Erythroblast (primary cell): Measurements from ENCODE around the gene SHISAL2A.

Source experiments
- DNase-seq, 2 experiments: peaks; one replicate each; lab custom pipeline; 2025; lab: John Stamatoyannopoulos, UW
- GATA1 ChIP-seq: IDR thresholded peaks from 2 replicates; pipeline ENCODE4 v1.6.1; 2011; ENCODE audit warnings: low read depth, mild to moderate bottlenecking, control low read depth, low read length, moderate library complexity
- POLR2A ChIP-seq: IDR thresholded peaks from 2 replicates; pipeline ENCODE4 v1.6.1; 2011; ENCODE audit warnings: mild to moderate bottlenecking, low read length

The SHISAL2A gene

DNA sequence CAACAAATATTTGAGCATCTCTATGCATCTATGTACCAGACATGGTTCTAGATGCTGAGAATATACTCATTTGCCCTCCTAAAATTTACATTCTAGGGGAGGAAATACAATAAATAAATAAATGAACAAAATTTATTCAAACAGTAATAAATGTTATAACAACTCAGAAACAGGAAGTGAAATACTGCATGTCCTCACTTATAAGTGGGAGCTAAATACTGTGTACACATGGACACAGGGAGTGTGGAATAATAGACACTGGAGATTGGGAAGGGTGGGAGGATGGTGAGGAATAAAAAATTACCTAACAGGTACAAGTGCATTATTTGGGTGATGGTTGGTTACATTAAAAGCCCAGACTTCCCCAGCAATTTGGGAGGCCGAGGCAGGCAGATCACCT, 60.9 kb downstream of the SHISAL2A start:
- TF ChIP-seq POLR2A (no peak), GATA1 (no peak)
- no peak for DNase-seq

DNA sequence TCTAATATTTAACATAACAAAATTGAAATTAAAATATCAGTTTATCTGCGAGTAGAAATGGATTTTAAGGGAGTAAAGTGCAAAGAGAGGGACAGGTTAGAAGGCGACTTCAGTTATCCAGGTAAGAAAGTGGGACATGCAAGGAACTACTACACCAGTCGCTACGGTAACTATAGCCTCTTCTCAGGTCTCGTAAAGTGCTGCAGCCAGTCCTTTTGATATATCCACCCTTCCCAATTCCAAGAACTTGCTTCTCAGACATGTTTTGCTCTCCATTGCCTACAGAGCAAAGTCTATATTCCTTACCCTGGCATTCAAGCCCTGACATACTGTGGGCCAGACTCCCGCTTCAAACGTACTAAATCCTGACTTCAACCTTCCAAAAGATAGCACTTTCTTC, 62.7 kb downstream of the SHISAL2A start:
- TF ChIP-seq GATA1, result no peak
- no peak for TF ChIP-seq POLR2A
- no peak for DNase-seq

DNA sequence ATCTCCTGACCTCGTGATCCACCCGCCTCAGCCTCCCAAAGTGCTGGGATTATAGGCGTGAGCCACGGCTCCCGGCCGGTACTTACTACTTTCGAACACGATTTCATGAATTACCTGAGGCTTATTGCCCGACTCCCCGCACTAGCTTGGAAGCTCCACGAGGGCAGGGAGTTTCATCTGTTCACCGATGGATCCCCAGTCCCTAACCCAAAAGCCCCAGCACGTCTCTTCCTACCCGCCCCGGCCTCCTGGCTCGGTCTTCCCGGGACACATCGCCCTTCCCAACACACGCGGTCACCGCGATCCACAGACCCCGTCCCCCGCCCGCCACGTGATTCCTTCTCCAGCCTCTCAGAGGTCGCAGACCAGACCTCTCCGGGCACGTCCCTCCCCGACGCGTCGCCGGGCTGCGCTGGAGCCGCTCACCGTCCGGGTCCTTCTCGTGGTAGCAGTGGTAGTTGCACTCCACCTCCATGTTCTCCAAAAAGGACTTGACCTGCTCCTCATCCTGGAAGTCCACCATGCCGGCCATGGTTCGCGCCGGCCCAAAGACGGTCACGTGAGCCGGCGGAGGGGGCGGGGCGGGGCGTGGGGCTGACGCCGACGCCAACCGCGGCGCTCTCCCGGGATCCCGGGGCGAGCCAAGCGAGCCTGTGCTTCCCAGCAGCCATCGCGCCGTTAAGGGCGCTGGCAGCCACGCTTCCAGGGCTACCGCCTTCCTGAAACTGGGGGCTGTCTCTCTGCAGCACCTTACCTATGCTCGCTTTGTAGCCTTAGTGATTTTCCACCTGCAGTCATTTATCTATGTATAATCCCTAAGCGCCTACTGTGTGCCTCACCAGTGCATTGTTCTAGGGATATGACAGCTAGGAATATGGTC, 65.1 kb downstream of the SHISAL2A start, which contains the start of gene COA7:
COA7 (minus strand) TSS at position 553 of the 880 bp plus-strand sequence; CDS start at position 532, 21 bp downstream.
- DNase-seq, result peak; percentile 84 to 87
- peak; percentile 60 for TF ChIP-seq POLR2A
- no peak for TF ChIP-seq GATA1

DNA sequence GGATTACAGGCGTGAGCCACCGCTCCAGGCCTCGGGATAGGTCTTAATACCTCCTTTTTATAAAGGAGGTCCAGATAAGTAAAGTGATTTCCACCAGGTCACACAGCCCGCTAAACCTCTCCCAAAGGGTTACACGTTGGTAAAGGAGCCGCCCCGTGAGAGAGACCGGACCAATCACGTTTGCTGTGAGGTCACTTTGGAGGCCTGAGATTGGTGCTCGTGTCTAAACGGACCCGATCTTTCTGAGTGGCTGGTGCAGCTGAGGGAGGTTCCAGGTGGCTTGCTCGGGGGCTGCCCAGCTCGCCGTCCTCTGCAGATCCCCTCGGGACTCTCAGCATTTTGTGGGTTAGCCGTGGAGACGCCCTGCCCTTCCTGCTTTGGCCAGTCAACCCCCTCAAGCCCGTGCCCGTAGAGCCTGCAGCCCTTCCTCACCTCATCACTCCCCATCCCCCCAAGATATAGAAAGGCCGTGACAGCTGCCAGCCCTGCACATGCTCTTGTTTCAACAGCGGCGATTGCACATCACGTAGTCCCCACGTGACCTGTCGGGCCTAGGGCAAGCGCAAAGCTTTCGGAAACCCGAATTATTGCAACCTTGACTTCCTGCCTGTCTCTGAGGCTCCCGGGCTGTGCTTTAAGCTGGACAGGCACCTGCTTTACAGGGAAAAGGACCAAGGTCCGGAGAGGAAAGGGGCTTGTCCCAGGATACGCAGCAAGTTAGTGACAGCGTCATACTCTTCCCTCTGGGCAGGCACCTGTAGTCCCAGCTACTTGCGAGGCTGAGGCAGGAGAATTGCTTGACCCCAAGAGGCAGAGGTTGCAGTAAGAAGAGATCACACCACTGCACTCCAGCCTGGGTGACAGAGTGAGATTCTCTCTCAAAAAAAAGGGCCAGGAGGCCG, 70.2 kb downstream of the SHISAL2A start:
- TF ChIP-seq GATA1, result no peak
- no peak for TF ChIP-seq POLR2A
- DNase-seq, result peak; percentile 79 to 85

DNA sequence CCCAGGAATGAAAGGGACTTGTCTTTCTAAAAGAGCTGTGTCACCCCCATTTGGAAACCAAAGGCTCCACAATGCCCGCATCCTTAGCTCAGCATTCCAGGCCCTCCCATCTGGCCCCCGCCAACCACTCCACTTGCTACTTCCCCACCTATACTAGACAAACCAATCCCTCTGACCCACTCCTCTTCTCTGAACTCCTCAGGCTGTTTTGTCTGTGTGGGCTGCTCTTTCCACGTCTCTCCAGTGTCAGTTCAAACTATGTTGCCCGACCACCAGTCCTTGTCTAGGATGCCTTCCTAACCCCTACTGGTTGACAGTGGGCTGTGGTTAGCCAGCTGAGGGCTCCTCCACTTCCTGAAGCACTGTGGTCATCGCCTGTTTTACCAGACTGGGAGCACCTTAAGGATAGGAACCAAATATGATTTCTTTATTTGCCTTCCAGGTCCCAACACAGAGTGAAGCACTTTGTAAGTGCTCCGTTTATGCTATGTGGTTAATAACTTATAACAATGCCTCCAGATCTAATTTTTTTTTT, 73.2 kb downstream of the SHISAL2A start:
- no peak for DNase-seq
- TF ChIP-seq GATA1, result no peak
- TF ChIP-seq POLR2A, result no peak
